NT2/D1 (cell line): ENCODE results near the gene SMC4.

Source experiments
- DNase-seq: peaks from one replicate; pipeline ENCODE4 v3.0.0-alpha.2; 2011; ENCODE audit warnings: low read depth, low spot score
- H3K27me3 ChIP-seq: 2 replicates; pipeline ENCODE4 v1.6.0; 2011; ENCODE audit warnings: mild to moderate bottlenecking; ENCODE audit not compliant: insufficient read length, insufficient read depth
- H3K36me3 ChIP-seq: 2 replicates; pipeline ENCODE4 v1.6.1; 2011; ENCODE audit warnings: mild to moderate bottlenecking, low read length, mixed read lengths; ENCODE audit not compliant: insufficient read depth, insufficient read length
- H3K4me1 ChIP-seq: 2 replicates; pipeline ENCODE4 v1.5.1; 2011; ENCODE audit not compliant: insufficient read depth, insufficient read length
- H3K4me3 ChIP-seq: 2 replicates; pipeline ENCODE4 v1.5.1; 2011; ENCODE audit warnings: low read depth; ENCODE audit not compliant: insufficient read length
- H3K9ac ChIP-seq: 2 replicates; pipeline ENCODE4 v1.6.0; 2011; ENCODE audit warnings: low read depth; ENCODE audit not compliant: insufficient read length
- H3K9me3 ChIP-seq: 2 replicates; pipeline ENCODE4 v1.5.1; 2011; ENCODE audit warnings: mild to moderate bottlenecking, low read length; ENCODE audit not compliant: insufficient read depth
- SUZ12 ChIP-seq: IDR thresholded peaks from 2 replicates; pipeline ENCODE4 v1.6.1; 2011; ENCODE audit not compliant: insufficient read length, insufficient read depth; ENCODE audit errors: extremely low read depth
- YY1 ChIP-seq: IDR thresholded peaks from 2 replicates; pipeline ENCODE4 v1.6.1; 2011; ENCODE audit not compliant: insufficient read length, insufficient read depth
- ZNF274 ChIP-seq: IDR thresholded peaks from 2 replicates; pipeline ENCODE4 v1.6.1; 2011; ENCODE audit warnings: mild to moderate bottlenecking, low read depth, low read length

Gene SMC4

DNA sequence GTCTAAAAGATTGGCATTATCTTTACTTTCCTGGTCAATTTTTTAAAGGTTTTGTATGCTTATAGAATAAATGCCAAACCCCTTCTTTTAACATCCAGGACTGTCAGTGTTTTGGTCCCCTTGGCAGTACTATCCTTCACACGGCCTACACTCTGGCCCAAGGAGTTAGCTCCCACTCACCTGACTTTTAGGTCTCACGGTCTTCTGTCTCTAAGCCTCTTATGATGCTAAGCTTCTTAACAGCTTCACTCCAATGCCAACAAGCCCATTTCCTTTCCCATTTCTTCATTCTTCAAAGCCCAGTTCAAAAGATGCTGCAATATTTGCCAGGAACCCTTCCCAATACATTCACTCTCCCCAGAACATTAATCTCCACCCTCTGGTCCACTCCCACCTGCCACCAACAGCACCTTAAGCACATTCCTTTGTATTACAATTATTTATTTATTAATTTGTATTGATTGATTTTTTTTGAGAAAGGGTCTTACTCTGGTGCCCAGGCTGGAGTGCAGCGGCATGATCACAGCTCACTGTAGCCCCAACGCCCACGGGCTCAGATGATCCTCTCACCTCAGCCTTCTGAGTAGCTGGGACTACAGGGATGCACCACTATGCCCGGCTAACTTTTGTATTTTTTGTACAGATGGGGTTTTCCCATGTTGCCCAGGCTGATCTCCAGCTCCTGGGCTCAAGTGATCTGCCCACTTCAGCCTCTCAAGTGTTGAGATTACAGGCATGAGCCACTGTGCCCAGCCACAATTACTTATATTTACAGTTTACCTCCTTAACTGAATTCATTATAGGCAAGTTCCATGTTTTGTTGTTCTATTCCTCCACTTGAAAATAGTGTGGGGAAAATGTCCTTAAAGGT, 28.2 kb upstream of the SMC4 start:
- Histone ChIP-seq H3K9ac (no peak overlapping the region), H3K27me3 (no peaks in the 10 kb centered on the region), H3K9me3 (no peaks in the 10 kb centered on the region), H3K4me3 (no peak overlapping the region), H3K4me1 (no peaks in the 10 kb centered on the region), H3K36me3 (peaks cover 10% of the 10 kb centered on the region)
- DNase-seq: no peak
- TF ChIP-seq YY1 (no peak), ZNF274 (no peak), SUZ12 (no peak)

DNA sequence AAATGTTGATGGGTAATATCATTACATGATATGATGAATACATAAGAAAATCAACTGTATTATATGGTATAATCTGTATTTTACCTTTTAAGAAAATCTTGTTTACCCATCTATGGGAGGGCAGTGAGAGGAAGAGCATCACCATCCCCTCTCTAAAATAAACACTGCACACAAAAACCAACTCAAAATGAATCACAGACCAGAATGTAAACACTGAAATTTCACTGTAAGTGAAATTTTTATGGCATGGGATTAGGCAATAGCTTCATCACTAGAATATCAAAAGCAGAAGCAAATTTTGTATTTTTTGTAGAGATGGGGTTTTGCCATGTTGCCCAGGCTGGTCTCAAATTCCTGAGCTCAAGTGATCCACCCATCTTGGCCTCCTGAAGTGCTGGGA, 26.7 kb upstream of the SMC4 start:
- Histone ChIP-seq H3K9me3 (no peaks in the 10 kb centered on the region), H3K27me3 (no peaks in the 10 kb centered on the region), H3K4me1 (no peaks in the 10 kb centered on the region), H3K9ac (no peak overlapping the region), H3K4me3 (no peak overlapping the region), H3K36me3 (peaks cover 21% of the 10 kb centered on the region)
- DNase-seq: no peak
- TF ChIP-seq ZNF274: no peak
- no peak for TF ChIP-seq SUZ12
- TF ChIP-seq YY1: no peak

DNA sequence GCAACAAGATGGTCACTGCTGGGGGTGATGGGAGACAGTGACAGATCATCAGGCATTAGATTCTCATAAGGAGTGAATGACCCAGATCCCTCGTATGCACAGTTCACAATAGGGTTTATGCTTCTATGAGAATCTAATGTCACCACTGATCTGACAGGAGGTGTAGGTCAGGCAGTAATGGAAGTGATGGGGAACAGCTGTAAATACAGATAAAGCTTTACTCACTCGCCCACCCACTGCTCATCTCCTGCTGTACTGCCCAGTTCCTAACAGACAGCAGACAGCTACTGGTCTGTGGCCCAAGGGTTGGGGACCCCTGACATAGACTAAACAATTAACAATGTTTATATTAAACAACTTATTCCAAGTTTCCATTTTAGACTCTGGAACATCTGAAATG, 25.8 kb upstream of the SMC4 start:
- TF ChIP-seq ZNF274 (no peak), YY1 (no peak), SUZ12 (no peak)
- DNase-seq: no peak

DNA sequence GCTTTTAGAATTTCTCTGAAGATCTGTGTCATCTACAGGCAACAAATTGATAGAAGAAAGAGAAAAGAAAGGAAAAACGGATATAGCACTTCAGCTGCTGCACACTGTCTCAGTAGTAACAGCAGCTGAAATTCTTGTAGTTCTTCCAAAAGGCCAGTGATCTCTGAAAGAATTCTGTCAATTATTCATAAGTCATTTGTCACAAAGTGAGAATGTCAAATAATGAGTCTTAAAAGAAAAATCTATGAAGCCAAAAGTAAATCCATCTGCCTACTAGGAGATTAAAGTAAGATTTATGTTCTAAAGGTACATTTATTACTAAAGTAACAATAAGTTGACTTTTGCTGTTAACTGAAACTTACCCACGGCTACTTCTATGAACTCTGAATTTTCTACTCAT, 25.0 kb upstream of the SMC4 start:
- DNase-seq: no peak
- no peaks in the 10 kb centered on the region for H3K27me3 ChIP-seq
- no peak overlapping the region for H3K9ac ChIP-seq
- no peaks in the 10 kb centered on the region for H3K9me3 ChIP-seq
- H3K4me3 ChIP-seq: no peak overlapping the region
- no peak for TF ChIP-seq SUZ12
- no peak for TF ChIP-seq ZNF274
- no peak for TF ChIP-seq YY1
- H3K36me3 ChIP-seq: peaks cover 21% of the 10 kb centered on the region
- H3K4me1 ChIP-seq: no peaks in the 10 kb centered on the region

More for the DNA sequence above, 25.8 kb upstream of the SMC4 start:
- H3K36me3 ChIP-seq: peaks cover 21% of the 10 kb centered on the region
- no peaks in the 10 kb centered on the region for H3K27me3 ChIP-seq
- no peaks in the 10 kb centered on the region for H3K4me1 ChIP-seq
- no peak overlapping the region for H3K4me3 ChIP-seq
- H3K9ac ChIP-seq: no peak overlapping the region
- no peaks in the 10 kb centered on the region for H3K9me3 ChIP-seq

DNA sequence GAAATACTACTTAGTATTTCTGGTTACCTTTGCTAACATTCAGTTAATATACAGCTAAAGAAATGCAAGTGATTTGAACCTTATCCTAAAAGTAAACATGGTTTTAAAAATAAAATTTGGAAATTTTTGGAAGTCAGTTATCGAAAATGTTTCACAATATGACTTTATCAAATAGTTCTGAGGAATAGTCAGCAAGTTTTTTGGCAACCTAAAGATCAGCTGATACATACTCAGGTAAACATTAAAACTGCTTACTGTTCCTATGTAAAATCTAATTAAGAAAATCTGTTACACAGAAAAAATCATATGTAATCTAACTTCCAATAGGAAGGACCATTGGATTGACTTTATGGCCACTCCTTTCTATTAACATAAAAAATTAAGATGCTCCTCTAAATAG, 24.5 kb upstream of the SMC4 start:
- H3K9me3 ChIP-seq: no peaks in the 10 kb centered on the region
- H3K9ac ChIP-seq: no peak overlapping the region
- no peak overlapping the region for H3K4me3 ChIP-seq
- TF ChIP-seq ZNF274: no peak
- no peak for TF ChIP-seq YY1
- H3K36me3 ChIP-seq: peaks cover 21% of the 10 kb centered on the region
- no peaks in the 10 kb centered on the region for H3K4me1 ChIP-seq
- no peak for DNase-seq
- H3K27me3 ChIP-seq: no peaks in the 10 kb centered on the region

DNA sequence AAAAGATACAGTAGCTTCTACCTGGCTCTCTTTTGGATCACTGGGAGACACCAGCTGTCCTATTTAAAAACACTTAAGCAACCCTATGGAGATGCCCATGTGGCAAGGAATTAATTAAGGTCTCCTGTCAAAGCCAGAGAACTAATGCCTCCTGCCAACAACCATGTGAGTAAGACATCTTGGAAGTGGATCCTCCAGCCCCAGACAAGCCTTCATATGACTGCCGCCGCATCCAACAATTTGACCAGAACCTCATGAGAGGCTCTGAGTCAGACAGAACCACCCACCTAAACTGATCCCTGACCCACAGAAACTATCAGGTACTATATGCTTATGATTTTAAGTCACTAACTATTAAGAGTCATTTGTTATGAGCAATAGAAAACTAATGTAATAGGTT, 22.8 kb upstream of the SMC4 start:
- H3K4me3 ChIP-seq: no peak overlapping the region
- DNase-seq: no peak
- no peak overlapping the region for H3K9ac ChIP-seq
- H3K4me1 ChIP-seq: peaks cover 3% of the 10 kb centered on the region
- H3K27me3 ChIP-seq: no peaks in the 10 kb centered on the region
- TF ChIP-seq ZNF274 (no peak), YY1 (no peak), SUZ12 (no peak)
- H3K9me3 ChIP-seq: no peaks in the 10 kb centered on the region
- peaks cover 23% of the 10 kb centered on the region for H3K36me3 ChIP-seq

DNA sequence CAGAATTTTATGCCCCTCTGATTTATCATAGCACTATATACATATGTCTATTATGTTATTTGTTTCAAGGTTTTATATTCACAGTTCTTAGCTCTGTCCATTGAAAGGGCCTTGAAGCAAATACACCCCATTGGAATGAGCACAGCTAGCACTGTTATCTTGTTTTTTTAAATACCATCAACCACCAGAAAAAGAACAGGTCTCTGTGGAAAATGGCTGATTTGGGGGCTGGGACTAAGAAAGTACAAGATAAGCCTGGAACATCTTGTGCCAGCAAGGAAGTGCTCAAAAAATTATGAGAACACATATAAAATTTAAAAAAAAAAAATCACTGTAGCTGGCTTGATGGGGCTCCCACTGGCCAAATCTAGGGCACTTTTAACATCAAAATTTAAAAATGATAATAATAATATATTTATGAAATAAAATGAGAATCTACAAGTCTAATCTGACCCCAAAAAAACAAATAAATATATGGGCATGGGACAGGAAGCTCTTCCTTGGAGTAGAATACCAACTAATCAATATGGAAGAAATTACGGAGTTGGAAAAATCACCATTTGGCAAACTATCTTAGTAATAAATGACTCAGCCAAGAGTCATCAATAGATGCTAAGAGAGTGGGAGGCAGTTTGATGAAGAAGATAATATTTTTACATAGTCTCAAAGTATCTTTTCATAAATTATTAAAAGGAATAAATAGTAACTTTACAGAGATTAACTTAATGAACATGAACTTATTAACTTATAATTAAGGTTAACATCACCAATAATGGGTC, 20.9 kb upstream of the SMC4 start:
- TF ChIP-seq SUZ12 (no peak), YY1 (no peak), ZNF274 (no peak)

More for the DNA sequence above, 20.9 kb upstream of the SMC4 start:
- DNase-seq: no peak
- Histone ChIP-seq H3K9ac (no peak overlapping the region), H3K4me1 (peaks cover 3% of the 10 kb centered on the region), H3K27me3 (no peaks in the 10 kb centered on the region), H3K36me3 (peaks cover 19% of the 10 kb centered on the region), H3K4me3 (no peak overlapping the region), H3K9me3 (no peaks in the 10 kb centered on the region)
